Fibroblast of gingiva (primary cell): ENCODE results near the gene ANKRD33.

ENCODE experiments used
- DNase-seq: peaks from one replicate; pipeline ENCODE4 v3.0.0-alpha.2; 2011; ENCODE audit warnings: low read depth

The ANKRD33 gene

GRCh38 chr12:51862947-51863346 lies 25.0 kb upstream of the ANKRD33 start:
- no peak for DNase-seq

- DNase-seq: no peak
Measured at GRCh38 chr12:51863363-51863932, 24.5 kb upstream of the ANKRD33 start.

GRCh38 chr12:51863933-51864832 lies 23.7 kb upstream of the ANKRD33 start:
- DNase-seq: no peak

- no peak for DNase-seq
Measured at GRCh38 chr12:51864833-51865670, 22.9 kb upstream of the ANKRD33 start.

GRCh38 chr12:51865757-51866270 lies 22.1 kb upstream of the ANKRD33 start:
- no peak for DNase-seq

GRCh38 chr12:51866324-51866723 lies 21.6 kb upstream of the ANKRD33 start:
- no peak for DNase-seq

GRCh38 chr12:51866762-51867161 lies 21.1 kb upstream of the ANKRD33 start:
- DNase-seq: no peak

- DNase-seq: no peak
Measured at GRCh38 chr12:51867371-51867770, 20.5 kb upstream of the ANKRD33 start.

- DNase-seq: no peak
Measured at GRCh38 chr12:51867796-51868428, 20.0 kb upstream of the ANKRD33 start.

- no peak for DNase-seq
Measured at GRCh38 chr12:51868821-51869495, 18.9 kb upstream of the ANKRD33 start.

GRCh38 chr12:51869496-51869865 lies 18.4 kb upstream of the ANKRD33 start:
- no peak for DNase-seq

GRCh38 chr12:51869931-51870330 lies 18.0 kb upstream of the ANKRD33 start:
- DNase-seq: no peak

- DNase-seq: no peak
Measured at GRCh38 chr12:51870504-51870903, 17.4 kb upstream of the ANKRD33 start.

- no peak for DNase-seq
Measured at GRCh38 chr12:51871126-51871525, 16.8 kb upstream of the ANKRD33 start.

- no peak for DNase-seq
Measured at GRCh38 chr12:51871918-51872688, 15.8 kb upstream of the ANKRD33 start.

- no peak for DNase-seq
Measured at GRCh38 chr12:51872689-51872981, 15.3 kb upstream of the ANKRD33 start.

- no peak for DNase-seq
Measured at GRCh38 chr12:51873251-51873994, 14.5 kb upstream of the ANKRD33 start.

- no peak for DNase-seq
Measured at GRCh38 chr12:51874000-51874399, 13.9 kb upstream of the ANKRD33 start.

- DNase-seq: no peak
Measured at GRCh38 chr12:51874486-51874885, 13.4 kb upstream of the ANKRD33 start.

GRCh38 chr12:51879102-51879501 lies 8.8 kb upstream of the ANKRD33 start:
- DNase-seq: no peak
